Measurements from ENCODE around the gene RFX5.

- TF ChIP-seq ZNF274 (IDR thresholded peaks at IDR 0.05; ENCODE audit: low read depth, low read length) (no peak), CTCF (IDR thresholded peaks at IDR 0.05 in 2 of 3, conservative IDR thresholded peaks at IDR 0.05 in 1 of 3; ENCODE audit: borderline replicate concordance in 1 of 3, insufficient read depth in 1 of 3, low read depth in 2 of 3, low read length in 2 of 3) (0 out of 6 replicates have a peak, but pooled peaks of 2 of the 3 experiments have one; percentile 3 to 13), POLR2AphosphoS5 (IDR thresholded peaks at IDR 0.05; ENCODE audit: low read depth, low read length) (no peak), EZH2phosphoT487 (IDR thresholded peaks at IDR 0.05; ENCODE audit: borderline replicate concordance) (no peak), POLR2A (IDR thresholded peaks at IDR 0.05; ENCODE audit: borderline replicate concordance, extremely low read depth, insufficient read depth, insufficient read length) (no peak), ATF3 (IDR thresholded peaks at IDR 0.05) (no peak), SP1 (IDR thresholded peaks at IDR 0.05; ENCODE audit: low read depth) (no peak)
Measured at GRCh38 chr1:151292207-151293030, 54.6 kb downstream of the RFX5 start.

Measured in HCT116 (cell line).